ENCODE results near the gene ZPLD1.

The ZPLD1 gene

GRCh38 chr3:102449930-102450329, 15.1 kb downstream of the ZPLD1 start:
- H3K9me3 Mint-ChIP-seq: no peaks in the 10 kb centered on the region

GRCh38 chr3:102450976-102451375, 16.2 kb downstream of the ZPLD1 start:
- H3K27me3 Mint-ChIP-seq: peaks cover 9% of the 10 kb centered on the region
- no peaks in the 10 kb centered on the region for H3K4me1 Mint-ChIP-seq
- H3K36me3 Mint-ChIP-seq: no peaks in the 10 kb centered on the region
- no peak overlapping the region for H3K4me3 Mint-ChIP-seq
- no peak overlapping the region for H3K27ac Mint-ChIP-seq
- no peaks in the 10 kb centered on the region for H3K9me3 Mint-ChIP-seq

More at GRCh38 chr3:102449930-102450329, 15.1 kb downstream of the ZPLD1 start:
- no peaks in the 10 kb centered on the region for H3K4me1 Mint-ChIP-seq
- no peak overlapping the region for H3K4me3 Mint-ChIP-seq
- peaks cover 5% of the 10 kb centered on the region for H3K27me3 Mint-ChIP-seq
- no peak overlapping the region for H3K27ac Mint-ChIP-seq
- H3K36me3 Mint-ChIP-seq: no peaks in the 10 kb centered on the region

- Mint-ChIP-seq H3K27ac (no peak overlapping the region), H3K4me3 (no peak overlapping the region), H3K36me3 (no peaks in the 10 kb centered on the region), H3K9me3 (no peaks in the 10 kb centered on the region), H3K4me1 (no peaks in the 10 kb centered on the region), H3K27me3 (peaks cover 7% of the 10 kb centered on the region)
Measured at GRCh38 chr3:102451543-102451942, 16.7 kb downstream of the ZPLD1 start.

GRCh38 chr3:102454181-102454580, 19.4 kb downstream of the ZPLD1 start:
- H3K27ac Mint-ChIP-seq: no peak overlapping the region
- peaks cover 7% of the 10 kb centered on the region for H3K27me3 Mint-ChIP-seq
- no peaks in the 10 kb centered on the region for H3K9me3 Mint-ChIP-seq
- no peaks in the 10 kb centered on the region for H3K4me1 Mint-ChIP-seq
- no peaks in the 10 kb centered on the region for H3K36me3 Mint-ChIP-seq
- no peak overlapping the region for H3K4me3 Mint-ChIP-seq

- Mint-ChIP-seq H3K9me3 (no peaks in the 10 kb centered on the region), H3K27me3 (peaks cover 10% of the 10 kb centered on the region), H3K4me1 (no peaks in the 10 kb centered on the region), H3K27ac (no peak overlapping the region), H3K4me3 (no peak overlapping the region), H3K36me3 (no peaks in the 10 kb centered on the region)
Measured at GRCh38 chr3:102457644-102458043, 22.8 kb downstream of the ZPLD1 start.

GRCh38 chr3:102460579-102460978, 25.8 kb downstream of the ZPLD1 start:
- H3K27me3 Mint-ChIP-seq: peaks cover 17% of the 10 kb centered on the region
- H3K4me3 Mint-ChIP-seq: no peak overlapping the region
- H3K36me3 Mint-ChIP-seq: no peaks in the 10 kb centered on the region
- H3K9me3 Mint-ChIP-seq: no peaks in the 10 kb centered on the region
- no peak overlapping the region for H3K27ac Mint-ChIP-seq
- H3K4me1 Mint-ChIP-seq: no peaks in the 10 kb centered on the region

- Mint-ChIP-seq H3K36me3 (no peaks in the 10 kb centered on the region), H3K4me1 (no peaks in the 10 kb centered on the region), H3K27me3 (peaks cover 21% of the 10 kb centered on the region), H3K27ac (no peak overlapping the region), H3K4me3 (no peak overlapping the region), H3K9me3 (no peaks in the 10 kb centered on the region)
Measured at GRCh38 chr3:102464261-102464660, 29.4 kb downstream of the ZPLD1 start.

- H3K4me1 Mint-ChIP-seq: no peaks in the 10 kb centered on the region
- H3K27me3 Mint-ChIP-seq: peaks cover 20% of the 10 kb centered on the region
- no peak overlapping the region for H3K27ac Mint-ChIP-seq
- no peak overlapping the region for H3K4me3 Mint-ChIP-seq
- H3K36me3 Mint-ChIP-seq: no peaks in the 10 kb centered on the region
- no peaks in the 10 kb centered on the region for H3K9me3 Mint-ChIP-seq
Measured at GRCh38 chr3:102466001-102466400, 31.2 kb downstream of the ZPLD1 start.

- Mint-ChIP-seq H3K27ac (no peak overlapping the region), H3K4me3 (no peak overlapping the region), H3K36me3 (no peaks in the 10 kb centered on the region), H3K4me1 (no peaks in the 10 kb centered on the region), H3K27me3 (peaks cover 10% of the 10 kb centered on the region), H3K9me3 (peaks cover 4% of the 10 kb centered on the region)
Measured at GRCh38 chr3:102470066-102470465, 35.3 kb downstream of the ZPLD1 start.

GRCh38 chr3:102471001-102471400, 36.2 kb downstream of the ZPLD1 start:
- peaks cover 4% of the 10 kb centered on the region for H3K9me3 Mint-ChIP-seq
- peaks cover 6% of the 10 kb centered on the region for H3K27me3 Mint-ChIP-seq
- no peaks in the 10 kb centered on the region for H3K4me1 Mint-ChIP-seq
- no peak overlapping the region for H3K27ac Mint-ChIP-seq
- no peaks in the 10 kb centered on the region for H3K36me3 Mint-ChIP-seq
- H3K4me3 Mint-ChIP-seq: no peak overlapping the region

GRCh38 chr3:102471491-102471890, 36.7 kb downstream of the ZPLD1 start:
- H3K27ac Mint-ChIP-seq: no peak overlapping the region
- peaks cover 9% of the 10 kb centered on the region for H3K27me3 Mint-ChIP-seq
- peaks cover 4% of the 10 kb centered on the region for H3K9me3 Mint-ChIP-seq
- no peaks in the 10 kb centered on the region for H3K4me1 Mint-ChIP-seq
- H3K36me3 Mint-ChIP-seq: no peaks in the 10 kb centered on the region
- no peak overlapping the region for H3K4me3 Mint-ChIP-seq

- H3K36me3 Mint-ChIP-seq: no peaks in the 10 kb centered on the region
- H3K27ac Mint-ChIP-seq: no peak overlapping the region
- peaks cover 8% of the 10 kb centered on the region for H3K27me3 Mint-ChIP-seq
- no peak overlapping the region for H3K4me3 Mint-ChIP-seq
- H3K4me1 Mint-ChIP-seq: no peaks in the 10 kb centered on the region
- peaks cover 4% of the 10 kb centered on the region for H3K9me3 Mint-ChIP-seq
Measured at GRCh38 chr3:102473648-102474047, 38.8 kb downstream of the ZPLD1 start.

GRCh38 chr3:102474207-102474606, 39.4 kb downstream of the ZPLD1 start:
- H3K36me3 Mint-ChIP-seq: no peaks in the 10 kb centered on the region
- no peak overlapping the region for H3K4me3 Mint-ChIP-seq
- peaks cover 4% of the 10 kb centered on the region for H3K9me3 Mint-ChIP-seq
- no peaks in the 10 kb centered on the region for H3K4me1 Mint-ChIP-seq
- no peak overlapping the region for H3K27ac Mint-ChIP-seq
- H3K27me3 Mint-ChIP-seq: peaks cover 8% of the 10 kb centered on the region

GRCh38 chr3:102476198-102476597, 41.4 kb downstream of the ZPLD1 start:
- Mint-ChIP-seq H3K9me3 (peaks cover 3% of the 10 kb centered on the region), H3K27me3 (peaks cover 8% of the 10 kb centered on the region), H3K4me3 (no peak overlapping the region), H3K36me3 (no peaks in the 10 kb centered on the region), H3K4me1 (no peaks in the 10 kb centered on the region), H3K27ac (no peak overlapping the region)

- no peaks in the 10 kb centered on the region for H3K9me3 Mint-ChIP-seq
- no peaks in the 10 kb centered on the region for H3K4me1 Mint-ChIP-seq
- H3K27me3 Mint-ChIP-seq: peaks cover 6% of the 10 kb centered on the region
- H3K4me3 Mint-ChIP-seq: no peak overlapping the region
- H3K36me3 Mint-ChIP-seq: no peaks in the 10 kb centered on the region
- no peak overlapping the region for H3K27ac Mint-ChIP-seq
Measured at GRCh38 chr3:102478160-102478559, 43.3 kb downstream of the ZPLD1 start.

GRCh38 chr3:102480139-102480538, 45.3 kb downstream of the ZPLD1 start:
- Mint-ChIP-seq H3K27me3 (peaks cover 6% of the 10 kb centered on the region), H3K4me1 (no peaks in the 10 kb centered on the region), H3K4me3 (no peak overlapping the region), H3K9me3 (no peaks in the 10 kb centered on the region), H3K36me3 (no peaks in the 10 kb centered on the region), H3K27ac (no peak overlapping the region)

GRCh38 chr3:102481050-102481449, 46.2 kb downstream of the ZPLD1 start:
- Mint-ChIP-seq H3K4me3 (no peak overlapping the region), H3K36me3 (no peaks in the 10 kb centered on the region), H3K27me3 (peaks cover 6% of the 10 kb centered on the region), H3K27ac (no peak overlapping the region), H3K9me3 (no peaks in the 10 kb centered on the region), H3K4me1 (no peaks in the 10 kb centered on the region)

All from activated naive CD4-positive, alpha-beta T cell treated with anti-CD3 and anti-CD28 coated beads, Interleukin-2, amount 50 U/mL, for 24 hours (primary cell).